MG63 (cell line): ENCODE measurements around the gene CACNA1S. TPM values are rescaled to one million over a fixed set of nuclear protein-coding genes. Genes with fewer than 3 reads are reported as not detected.

ENCODE experiments used
- DNase-seq: peaks from one replicate; pipeline ENCODE4 v3.0.0-alpha.2; 2020
- H3K27me3 ChIP-seq: fragments of 250-450 bp; sonication (Bioruptor Pico); 2 replicates; pipeline ENCODE4 v1.5.1; 2020; ENCODE audit warnings: mild to moderate bottlenecking, moderate library complexity
- H3K36me3 ChIP-seq: fragments of 250-450 bp; sonication (Bioruptor Pico); 2 replicates; pipeline ENCODE4 v1.5.1; 2020; ENCODE audit warnings: mild to moderate bottlenecking, moderate library complexity
- H3K4me3 ChIP-seq: fragments of 250-450 bp; sonication (Bioruptor Pico); 2 replicates; pipeline ENCODE4 v1.5.1; 2020; ENCODE audit warnings: mild to moderate bottlenecking, moderate library complexity
- H3K9me3 ChIP-seq: fragments of 250-450 bp; sonication (Bioruptor Pico); 2 replicates; pipeline ENCODE4 v1.5.1; 2020; ENCODE audit warnings: mild to moderate bottlenecking, moderate library complexity
- total RNA-seq: library from RNA; depleted of rRNA; stranded (reverse); fragments of >200 nt; shearing (Covaris generic); gene quantifications from 2 replicates; pipeline ENCODE4 v1.2.3, GENCODE V29; 2014; ENCODE audit warnings: low replicate concordance

CACNA1S gene
- total RNA-seq, 1 experiment from 2014 or later, result not detected

GRCh38 chr1:201091256-201091655 lies 21.0 kb downstream of the CACNA1S start:
- Histone ChIP-seq H3K36me3 (no peaks in the 10 kb centered on the region), H3K4me3 (no peak overlapping the region), H3K27me3 (peaks cover 8% of the 10 kb centered on the region; the same call in 1 of the 2 replicates), H3K9me3 (no peaks in the 10 kb centered on the region)
- DNase-seq, result no peak

- no peaks in the 10 kb centered on the region for H3K9me3 ChIP-seq
- H3K36me3 ChIP-seq, result no peaks in the 10 kb centered on the region
- H3K4me3 ChIP-seq, result no peak overlapping the region
- no peak for DNase-seq
- peaks cover 11% of the 10 kb centered on the region; the same call in 1 of the 2 replicates for H3K27me3 ChIP-seq
Measured at GRCh38 chr1:201090541-201090940, 21.7 kb downstream of the CACNA1S start.

GRCh38 chr1:201089596-201089995 lies 22.6 kb downstream of the CACNA1S start:
- H3K27me3 ChIP-seq, result peaks cover 11% of the 10 kb centered on the region; the same call in 1 of the 2 replicates
- H3K36me3 ChIP-seq, result no peaks in the 10 kb centered on the region
- no peaks in the 10 kb centered on the region for H3K9me3 ChIP-seq
- DNase-seq, result no peak
- H3K4me3 ChIP-seq, result no peak overlapping the region

GRCh38 chr1:201088901-201089525 lies 23.2 kb downstream of the CACNA1S start:
- Histone ChIP-seq H3K9me3 (no peaks in the 10 kb centered on the region), H3K27me3 (peaks cover 11% of the 10 kb centered on the region; the same call in 1 of the 2 replicates), H3K4me3 (no peak overlapping the region), H3K36me3 (no peaks in the 10 kb centered on the region)
- DNase-seq, result no peak

- Histone ChIP-seq H3K27me3 (peaks cover 11% of the 10 kb centered on the region; the same call in 1 of the 2 replicates), H3K9me3 (no peaks in the 10 kb centered on the region)
Measured at GRCh38 chr1:201088395-201088794, 23.8 kb downstream of the CACNA1S start.

GRCh38 chr1:201085902-201086735 lies 26.1 kb downstream of the CACNA1S start:
- H3K9me3 ChIP-seq, result no peaks in the 10 kb centered on the region
- peaks cover 11% of the 10 kb centered on the region; the same call in 1 of the 2 replicates for H3K27me3 ChIP-seq
- DNase-seq, result peak; percentile 56
- H3K36me3 ChIP-seq, result no peaks in the 10 kb centered on the region
- no peak overlapping the region for H3K4me3 ChIP-seq

More at GRCh38 chr1:201088395-201088794, 23.8 kb downstream of the CACNA1S start:
- DNase-seq, result no peak
- Histone ChIP-seq H3K36me3 (no peaks in the 10 kb centered on the region), H3K4me3 (no peak overlapping the region)

GRCh38 chr1:201084295-201084694 lies 27.9 kb downstream of the CACNA1S start:
- H3K27me3 ChIP-seq, result peaks cover 11% of the 10 kb centered on the region; the same call in 1 of the 2 replicates
- no peaks in the 10 kb centered on the region for H3K36me3 ChIP-seq

GRCh38 chr1:201083741-201084140 lies 28.5 kb downstream of the CACNA1S start:
- H3K9me3 ChIP-seq, result no peaks in the 10 kb centered on the region
- no peaks in the 10 kb centered on the region for H3K36me3 ChIP-seq
- no peak overlapping the region for H3K4me3 ChIP-seq
- peaks cover 11% of the 10 kb centered on the region; the same call in 1 of the 2 replicates for H3K27me3 ChIP-seq
- DNase-seq, result no peak

More at GRCh38 chr1:201084295-201084694, 27.9 kb downstream of the CACNA1S start:
- no peak for DNase-seq
- Histone ChIP-seq H3K9me3 (no peaks in the 10 kb centered on the region), H3K4me3 (no peak overlapping the region)

GRCh38 chr1:201080135-201080534 lies 32.1 kb downstream of the CACNA1S start:
- no peaks in the 10 kb centered on the region for H3K9me3 ChIP-seq
- no peak for DNase-seq
- H3K36me3 ChIP-seq, result no peaks in the 10 kb centered on the region
- H3K4me3 ChIP-seq, result no peak overlapping the region
- H3K27me3 ChIP-seq, result no peaks in the 10 kb centered on the region

GRCh38 chr1:201077736-201078135 lies 34.5 kb downstream of the CACNA1S start:
- DNase-seq, result no peak
- H3K27me3 ChIP-seq, result no peaks in the 10 kb centered on the region
- H3K36me3 ChIP-seq, result no peaks in the 10 kb centered on the region
- H3K9me3 ChIP-seq, result no peaks in the 10 kb centered on the region
- H3K4me3 ChIP-seq, result no peak overlapping the region

GRCh38 chr1:201077116-201077515 lies 35.1 kb downstream of the CACNA1S start:
- Histone ChIP-seq H3K9me3 (no peaks in the 10 kb centered on the region), H3K4me3 (no peak overlapping the region), H3K36me3 (no peaks in the 10 kb centered on the region), H3K27me3 (no peaks in the 10 kb centered on the region)
- DNase-seq, result no peak

GRCh38 chr1:201076092-201076491 lies 36.1 kb downstream of the CACNA1S start:
- H3K4me3 ChIP-seq, result no peak overlapping the region
- no peaks in the 10 kb centered on the region for H3K27me3 ChIP-seq
- DNase-seq, result no peak
- no peaks in the 10 kb centered on the region for H3K36me3 ChIP-seq
- no peaks in the 10 kb centered on the region for H3K9me3 ChIP-seq

- DNase-seq, result no peak
- Histone ChIP-seq H3K36me3 (no peaks in the 10 kb centered on the region), H3K9me3 (no peaks in the 10 kb centered on the region), H3K27me3 (no peaks in the 10 kb centered on the region), H3K4me3 (no peak overlapping the region)
Measured at GRCh38 chr1:201074018-201074417, 38.2 kb downstream of the CACNA1S start.

GRCh38 chr1:201072922-201073321 lies 39.3 kb downstream of the CACNA1S start:
- no peaks in the 10 kb centered on the region for H3K9me3 ChIP-seq
- H3K4me3 ChIP-seq, result no peak overlapping the region
- no peaks in the 10 kb centered on the region for H3K36me3 ChIP-seq
- no peaks in the 10 kb centered on the region for H3K27me3 ChIP-seq
- DNase-seq, result no peak

- peak; percentile 23 for DNase-seq
- Histone ChIP-seq H3K27me3 (no peaks in the 10 kb centered on the region), H3K4me3 (no peak overlapping the region), H3K36me3 (no peaks in the 10 kb centered on the region), H3K9me3 (no peaks in the 10 kb centered on the region)
Measured at GRCh38 chr1:201072149-201072548, 40.1 kb downstream of the CACNA1S start.

GRCh38 chr1:201069636-201070035 lies 42.6 kb downstream of the CACNA1S start:
- Histone ChIP-seq H3K4me3 (no peak overlapping the region), H3K9me3 (no peaks in the 10 kb centered on the region), H3K36me3 (no peaks in the 10 kb centered on the region), H3K27me3 (no peaks in the 10 kb centered on the region)
- no peak for DNase-seq

GRCh38 chr1:201068976-201069375 lies 43.2 kb downstream of the CACNA1S start:
- DNase-seq, result no peak
- Histone ChIP-seq H3K27me3 (no peaks in the 10 kb centered on the region), H3K9me3 (no peaks in the 10 kb centered on the region), H3K4me3 (no peak overlapping the region), H3K36me3 (no peaks in the 10 kb centered on the region)
